ENCODE data around the gene CAMK2D. TPM values are rescaled to one million over a fixed set of nuclear protein-coding genes. Genes with fewer than 3 reads are reported as not detected.

Gene CAMK2D
- total and polyA plus RNA-seq, 7 donors, result 41.2 to 183 (median 83.8) TPM

GRCh38 chr4:113627321-113627720 is 134.2 kb downstream of the CAMK2D start:
- Histone ChIP-seq H3K4me1 (peaks cover 14% of the 10 kb centered on the region), H3K9me3 (no peaks in the 10 kb centered on the region), H3K27ac (no peak overlapping the region), H3K4me3 (no peak overlapping the region), H3K27me3 (ENCODE audit: insufficient read depth in 3 of 3, low read length in 2 of 3) (no peaks in the 10 kb centered on the region), H3K36me3 (ENCODE audit: insufficient read depth in 1 of 2, low read depth in 1 of 2) (no peaks in the 10 kb centered on the region)
- TF ChIP-seq CTCF (IDR thresholded peaks at IDR 0.05), result no peak
- intact Hi-C loops (cut with DNase I), result no loop called here
- DNase-seq, result no peak
- ATAC-seq, result no peak

DNA sequence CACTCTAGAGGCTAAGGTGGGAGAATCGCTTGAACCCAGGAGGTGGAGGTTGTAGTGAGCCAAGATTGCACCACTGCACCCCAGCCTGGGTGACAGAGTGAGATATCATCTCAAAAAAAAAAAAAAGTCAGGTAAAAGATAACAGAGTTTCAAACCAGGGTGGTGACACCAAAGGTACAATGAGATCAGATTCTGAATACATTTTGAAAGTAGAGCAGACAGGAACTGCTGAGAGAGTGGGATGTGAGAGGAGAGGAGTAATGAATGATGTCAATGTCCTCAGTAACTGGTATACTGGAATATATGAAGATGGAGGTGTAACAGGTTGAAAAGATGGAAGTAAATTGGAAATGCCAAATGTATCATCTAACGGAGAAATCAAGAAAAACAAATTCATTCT is 135.6 kb downstream of the CAMK2D start:
- TF ChIP-seq CTCF (IDR thresholded peaks at IDR 0.05), result no peak
- ATAC-seq, result no peak
- Histone ChIP-seq H3K4me1 (peaks cover 14% of the 10 kb centered on the region), H3K36me3 (ENCODE audit: insufficient read depth in 1 of 2, low read depth in 1 of 2) (no peaks in the 10 kb centered on the region), H3K4me3 (no peak overlapping the region), H3K9me3 (no peaks in the 10 kb centered on the region), H3K27me3 (ENCODE audit: insufficient read depth in 3 of 3, low read length in 2 of 3) (no peaks in the 10 kb centered on the region), H3K27ac (no peak overlapping the region)
- DNase-seq, result no peak
- whole genome bisulfite sequencing, 3 donors, result 97 to 98% (median 97%) methylated on average over 2 of the region's 2 CpGs
- intact Hi-C loops (cut with DNase I), result no loop called here

DNA sequence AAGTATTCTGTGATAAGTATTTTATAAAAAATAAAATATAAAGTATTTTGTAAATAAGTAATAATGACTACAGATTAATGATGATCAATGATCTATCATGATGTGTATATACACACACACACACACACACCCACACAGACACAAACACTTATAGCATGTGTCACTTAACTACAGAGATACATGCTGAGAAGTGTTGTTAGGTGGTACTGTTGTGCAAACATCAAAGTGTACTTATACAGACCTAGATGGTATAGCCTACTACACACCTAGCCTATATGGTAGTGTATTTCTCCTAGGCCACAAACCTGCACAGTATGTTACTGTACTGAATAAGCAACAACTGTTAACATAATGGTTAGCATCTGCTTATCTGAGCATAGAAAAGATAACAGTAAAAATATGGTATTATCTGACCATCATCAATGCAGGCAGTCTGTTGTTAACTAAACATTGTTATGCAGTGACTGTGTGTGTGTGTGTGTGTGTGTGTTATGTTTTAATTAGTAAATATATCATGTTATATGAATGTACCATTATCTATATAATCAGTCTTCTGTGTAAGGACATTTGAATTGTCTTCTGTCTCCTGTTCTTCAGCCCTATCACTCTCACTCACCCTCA is 138.2 kb downstream of the CAMK2D start:
- Histone ChIP-seq H3K36me3 (ENCODE audit: insufficient read depth in 1 of 2, low read depth in 1 of 2) (no peaks in the 10 kb centered on the region), H3K9me3 (no peaks in the 10 kb centered on the region), H3K4me1 (peaks cover 4% of the 10 kb centered on the region), H3K27ac (no peak overlapping the region), H3K27me3 (ENCODE audit: insufficient read depth in 3 of 3, low read length in 2 of 3) (no peaks in the 10 kb centered on the region), H3K4me3 (no peak overlapping the region)
- ATAC-seq (no peak), DNase-seq (no peak)
- intact Hi-C loops (cut with DNase I), result loop anchor here in 1 of 2 donors (5.0 kb wide), 1 partner anchor 349 kb away; no protein-coding TSS in a partner anchor
- no peak for TF ChIP-seq CTCF (IDR thresholded peaks at IDR 0.05)

GRCh38 chr4:113621633-113622032 is 139.9 kb downstream of the CAMK2D start:
- 92 to 97% (median 97%) methylated on average over 2 of the region's 2 CpGs for WGBS, 3 donors
- Histone ChIP-seq H3K4me1 (peaks cover 11% of the 10 kb centered on the region), H3K27ac (no peak overlapping the region), H3K4me3 (no peak overlapping the region), H3K9me3 (no peaks in the 10 kb centered on the region), H3K36me3 (ENCODE audit: insufficient read depth in 1 of 2, low read depth in 1 of 2) (peaks cover 0 to 3% of the 10 kb centered on the region in 2 donors), H3K27me3 (ENCODE audit: insufficient read depth in 3 of 3, low read length in 2 of 3) (no peaks in the 10 kb centered on the region)
- intact Hi-C loops (cut with DNase I), result loop anchor here in 1 of 2 donors (5.0 kb wide), 1 partner anchor 351 kb away; no protein-coding TSS in a partner anchor
- DNase-seq (no peak), ATAC-seq (no peak)
- no peak for TF ChIP-seq CTCF (IDR thresholded peaks at IDR 0.05)

DNA sequence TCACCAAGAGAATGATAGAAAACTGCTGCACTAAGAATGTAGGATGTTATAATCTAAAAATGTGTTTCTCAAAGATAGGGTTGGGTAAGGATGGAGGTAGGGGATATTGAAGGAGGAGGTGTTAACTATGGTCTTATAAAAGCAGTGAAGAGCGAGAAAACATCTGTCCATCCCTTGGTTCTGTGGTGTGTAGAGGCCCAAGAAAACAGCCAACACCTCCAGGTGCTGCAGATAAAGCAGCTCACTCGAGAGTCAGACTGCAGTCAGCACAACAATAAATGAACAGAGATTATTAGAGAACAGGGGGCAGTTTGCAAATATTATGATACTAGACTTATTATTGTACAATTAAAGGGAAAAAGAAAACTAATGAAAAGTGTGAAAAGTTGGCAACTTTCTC is 141.5 kb downstream of the CAMK2D start:
- peaks cover 27% of the 10 kb centered on the region for H3K4me1 ChIP-seq
- intact Hi-C loops (cut with DNase I), result loop anchor here in 1 of 2 donors (5.0 kb wide), 1 partner anchor 352 kb away; no protein-coding TSS in a partner anchor
- H3K27ac ChIP-seq, result no peak overlapping the region
- ATAC-seq, result no peak
- no peaks in the 10 kb centered on the region for H3K9me3 ChIP-seq
- no peak for TF ChIP-seq CTCF (IDR thresholded peaks at IDR 0.05)
- no peak overlapping the region for H3K4me3 ChIP-seq
- H3K27me3 ChIP-seq (ENCODE audit: insufficient read depth in 3 of 3, low read length in 2 of 3), result no peaks in the 10 kb centered on the region
- peaks cover 0 to 3% of the 10 kb centered on the region in 2 donors for H3K36me3 ChIP-seq (ENCODE audit: insufficient read depth in 1 of 2, low read depth in 1 of 2)
- 94 to 98% (median 96%) methylated on average over 2 of the region's 2 CpGs for WGBS, 3 donors
- no peak for DNase-seq

All from psoas muscle (tissue), 8 donors.